CD8-positive, alpha-beta memory T cell (primary cell): ENCODE data around the gene SPACA6. TPM values are rescaled to one million over a fixed set of nuclear protein-coding genes. Genes with fewer than 3 reads are reported as not detected.
"Not testable (repeated sequence)": the region's sequence is repeated elsewhere in the genome, so short reads cannot be mapped to it uniquely, and the experiment has no call there.

Source experiments
- CTCF ChIA-PET: fragments of 350-600 bp; sonication (Branson Sonifier 250); formaldehyde crosslinking; loops from one replicate; lab custom pipeline; 2021; ENCODE audit warnings: antibody characterized with exemption; lab: Charles Lee
- POLR2A ChIA-PET: fragments of 350-600 bp; sonication (Branson Sonifier 250); formaldehyde crosslinking; loops from one replicate; lab custom pipeline; 2021; ENCODE audit warnings: antibody characterized with exemption; lab: Charles Lee
- DNase-seq, 5 donors: peaks; one replicate each; pipeline versions ENCODE4 v3.0.0 to v3.0.0-alpha.2; 2020 to 2022; ENCODE audit warnings: mixed read lengths in 1 of 5
- H3K27ac ChIP-seq: one replicate; pipeline ENCODE4 v1.7.0; 2013; ENCODE audit warnings: low read depth, mild to moderate bottlenecking, low read length, moderate library complexity
- H3K27me3 ChIP-seq: 2 replicates; pipeline ENCODE4 v1.7.0; 2013; ENCODE audit warnings: low read length, mild to moderate bottlenecking; ENCODE audit not compliant: insufficient read depth, poor library complexity, severe bottlenecking
- H3K36me3 ChIP-seq: 2 replicates; pipeline ENCODE4 v1.7.0; 2013; ENCODE audit warnings: mild to moderate bottlenecking, low read length, moderate library complexity; ENCODE audit not compliant: insufficient read depth
- H3K4me1 ChIP-seq: 2 replicates; pipeline ENCODE4 v1.7.0; 2013; ENCODE audit warnings: mild to moderate bottlenecking, low read length, moderate library complexity; ENCODE audit not compliant: insufficient read depth
- H3K4me3 ChIP-seq: 2 replicates; pipeline ENCODE4 v1.7.0; 2013; ENCODE audit warnings: mild to moderate bottlenecking, low read length
- H3K9me3 ChIP-seq: 2 replicates; pipeline ENCODE4 v1.7.0; 2013; ENCODE audit warnings: mild to moderate bottlenecking, low read length
- H3K27ac Mint-ChIP-seq, 8 donors: one replicate each; pipeline ENCODE4 v1.8.0; 2020 to 2021; ENCODE audit warnings: mixed read lengths in 8 of 8, mild to moderate bottlenecking in 6 of 8, inconsistent platforms in 3 of 8, moderate library complexity in 3 of 8
- H3K27me3 Mint-ChIP-seq, 2 donors: one replicate each; pipeline ENCODE4 v1.8.0; 2020 to 2021; ENCODE audit warnings: mixed read lengths in 2 of 2, mild to moderate bottlenecking in 1 of 2, moderate library complexity in 1 of 2
- H3K36me3 Mint-ChIP-seq, 3 donors: one replicate each; pipeline ENCODE4 v1.8.0; 2020 to 2021; ENCODE audit warnings: mixed read lengths in 3 of 3, inconsistent platforms in 1 of 3, mild to moderate bottlenecking in 1 of 3
- H3K4me1 Mint-ChIP-seq, 3 donors: one replicate each; pipeline ENCODE4 v1.8.0; 2020 to 2021; ENCODE audit warnings: mixed read lengths in 3 of 3, inconsistent platforms in 1 of 3, mild to moderate bottlenecking in 1 of 3
- H3K4me3 Mint-ChIP-seq, 7 donors: one replicate each; pipeline ENCODE4 v1.8.0; 2020 to 2021; ENCODE audit warnings: mixed read lengths in 7 of 7, mild to moderate bottlenecking in 6 of 7, moderate library complexity in 4 of 7, inconsistent platforms in 2 of 7
- H3K9me3 Mint-ChIP-seq, 5 donors: one replicate each; pipeline ENCODE4 v1.8.0; 2020 to 2022; ENCODE audit warnings: mixed read lengths in 5 of 5, mild to moderate bottlenecking in 3 of 5, moderate library complexity in 2 of 5, inconsistent platforms in 1 of 5
- polyA plus RNA-seq: library from polyadenylated mRNA; unstranded; fragments of 300-500 nt; fragmentation: Illumina TruSeq; gene quantifications from one replicate; pipeline ENCODE4 v1.2.3, GENCODE V29; 2021
- total RNA-seq, 2 experiments: library from RNA; stranded (reverse); gene quantifications; one replicate each; pipeline ENCODE4 v1.2.3, GENCODE V29; 2021

SPACA6 gene
- total and polyA plus RNA-seq, 3 experiments from 2014 or later: 2.2 to 3.3 (median 3.1) TPM

DNA sequence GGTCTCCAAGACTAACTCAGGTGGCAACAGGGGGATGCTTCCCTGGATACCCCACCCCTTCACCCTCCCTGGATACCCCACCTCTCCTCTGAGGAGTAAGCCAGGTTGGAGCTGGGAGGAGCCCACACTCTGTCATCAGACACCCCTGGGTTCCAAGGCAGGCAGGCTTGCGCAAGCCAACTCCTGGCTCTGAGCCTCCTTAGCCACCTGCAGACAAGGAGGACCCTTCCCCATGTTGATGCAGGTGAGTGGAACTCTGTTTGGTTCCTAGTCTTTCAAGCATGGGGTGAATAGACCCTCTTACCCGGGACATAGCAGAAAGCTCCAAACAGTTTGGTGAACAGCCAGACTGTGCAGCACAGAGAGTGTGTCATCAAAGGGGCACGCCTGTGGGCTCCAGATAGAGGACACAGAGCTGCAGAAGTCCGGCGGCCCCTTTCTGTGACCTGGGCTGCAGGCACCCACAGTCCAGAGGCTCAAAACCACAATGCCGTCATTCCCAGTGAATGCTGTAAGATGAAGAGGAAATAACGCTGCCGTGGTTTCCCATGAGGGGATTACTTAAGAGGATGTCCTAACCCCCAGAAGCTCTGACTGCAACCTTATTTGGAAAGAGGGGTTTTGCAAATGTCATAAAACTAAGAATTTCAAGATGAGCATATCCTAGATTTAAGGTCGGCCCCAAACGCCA lies 42.8 kb downstream of the SPACA6 start:
- Mint-ChIP-seq H3K4me1 (no peaks in the 10 kb centered on the region), H3K36me3 (no peaks in the 10 kb centered on the region), H3K27me3 (peaks cover 11 to 21% of the 10 kb centered on the region in 2 donors), H3K9me3 (peaks cover 0 to 14% (median 10%) of the 10 kb centered on the region in 5 donors), H3K27ac (no peak overlapping the region), H3K4me3 (no peak overlapping the region)
- H3K27me3 ChIP-seq: no peaks in the 10 kb centered on the region
- no peak overlapping the region for H3K27ac ChIP-seq
- CTCF ChIA-PET: no interaction called here
- no peak for DNase-seq
- H3K36me3 ChIP-seq: no peaks in the 10 kb centered on the region
- POLR2A ChIA-PET: no interaction called here
- no peaks in the 10 kb centered on the region for H3K4me1 ChIP-seq
- H3K9me3 ChIP-seq: no peaks in the 10 kb centered on the region
- H3K4me3 ChIP-seq: no peak overlapping the region

DNA sequence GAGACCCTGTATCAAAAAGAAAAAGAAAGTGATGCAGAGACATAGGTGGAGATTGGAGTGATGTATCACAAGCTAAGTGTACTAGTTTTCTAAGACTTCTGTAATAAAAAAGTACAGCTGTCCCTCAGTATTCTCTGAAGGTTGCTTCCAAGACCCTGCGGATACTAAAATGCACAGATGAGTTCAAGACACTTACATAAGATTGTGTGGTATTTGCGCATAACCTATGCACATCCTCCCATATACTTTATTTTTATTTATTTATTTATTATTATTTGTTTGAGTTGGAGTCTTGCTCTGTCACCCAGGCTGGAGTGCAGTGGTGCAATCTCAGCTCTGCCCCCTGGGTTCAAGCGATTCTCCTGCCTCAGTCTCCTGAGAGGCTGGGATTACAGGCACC lies 44.3 kb downstream of the SPACA6 start:
- H3K27me3 ChIP-seq: no peaks in the 10 kb centered on the region
- no peak for DNase-seq
- Mint-ChIP-seq H3K9me3 (peaks cover 0 to 6% (median under 1%) of the 10 kb centered on the region in 5 donors), H3K36me3 (no peaks in the 10 kb centered on the region), H3K4me3 (no peak overlapping the region), H3K27ac (no peak overlapping the region), H3K27me3 (peaks cover 11 to 21% of the 10 kb centered on the region in 2 donors), H3K4me1 (no peaks in the 10 kb centered on the region)
- no peak overlapping the region for H3K4me3 ChIP-seq
- no peak overlapping the region for H3K27ac ChIP-seq
- no peaks in the 10 kb centered on the region for H3K36me3 ChIP-seq
- CTCF ChIA-PET: no interaction called here
- no peaks in the 10 kb centered on the region for H3K9me3 ChIP-seq
- POLR2A ChIA-PET: no interaction called here
- no peaks in the 10 kb centered on the region for H3K4me1 ChIP-seq

DNA sequence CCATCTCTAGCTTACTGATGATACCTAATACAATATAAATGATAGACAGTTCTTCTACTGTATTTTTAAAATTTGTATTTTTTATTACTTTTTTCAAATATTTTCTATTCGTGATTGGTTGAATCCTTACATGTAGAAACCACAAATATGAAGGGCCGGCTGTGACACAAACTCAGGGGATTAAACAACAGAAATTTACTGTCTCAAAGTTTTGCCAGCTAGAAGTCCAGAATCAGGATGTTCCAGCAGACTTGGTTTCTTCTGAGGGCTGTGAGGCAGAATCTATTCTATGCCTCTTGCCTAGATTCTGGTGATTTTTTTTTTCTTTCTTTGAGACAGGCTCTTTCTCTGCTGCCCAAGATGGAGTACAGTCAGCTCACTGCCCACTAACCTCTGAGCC lies 44.8 kb downstream of the SPACA6 start:
- Histone ChIP-seq H3K4me3 (no peak overlapping the region), H3K27ac (no peak overlapping the region), H3K36me3 (no peaks in the 10 kb centered on the region), H3K9me3 (no peaks in the 10 kb centered on the region), H3K4me1 (no peaks in the 10 kb centered on the region), H3K27me3 (no peaks in the 10 kb centered on the region)
- H3K4me3 Mint-ChIP-seq: no peak overlapping the region
- ChIA-PET POLR2A (no interaction called here), CTCF (no interaction called here)
- peaks cover 0 to 4% (median 0%) of the 10 kb centered on the region in 5 donors for H3K9me3 Mint-ChIP-seq
- H3K27me3 Mint-ChIP-seq: peaks cover 11 to 26% of the 10 kb centered on the region in 2 donors
- no peak for DNase-seq
- no peaks in the 10 kb centered on the region for H3K4me1 Mint-ChIP-seq
- no peaks in the 10 kb centered on the region for H3K36me3 Mint-ChIP-seq
- H3K27ac Mint-ChIP-seq: no peak overlapping the region

DNA sequence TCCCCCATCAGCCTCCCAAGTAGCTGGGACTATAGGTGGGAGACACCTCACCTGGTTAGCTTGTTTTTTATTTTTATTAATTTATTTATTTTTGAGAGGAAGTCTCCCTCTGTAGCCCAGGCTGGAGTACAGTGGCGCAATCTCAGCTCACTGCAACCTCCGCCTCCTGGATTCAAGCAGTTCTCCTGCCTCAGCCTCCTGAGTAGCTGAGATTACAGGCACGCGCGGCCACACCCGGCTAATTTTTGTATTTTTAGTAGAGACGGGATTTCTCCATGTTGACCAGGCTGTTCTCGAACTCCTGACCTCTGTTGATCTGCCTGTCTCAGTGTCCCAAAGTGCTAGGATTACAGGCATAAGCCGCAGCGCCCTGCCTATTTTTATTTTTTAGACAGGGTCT lies 45.4 kb downstream of the SPACA6 start:
- CTCF ChIA-PET, H3K36me3 Mint-ChIP-seq: not testable (repeated sequence)
- H3K27me3 Mint-ChIP-seq: peaks cover 11 to 31% of the 10 kb centered on the region in 2 donors

DNA sequence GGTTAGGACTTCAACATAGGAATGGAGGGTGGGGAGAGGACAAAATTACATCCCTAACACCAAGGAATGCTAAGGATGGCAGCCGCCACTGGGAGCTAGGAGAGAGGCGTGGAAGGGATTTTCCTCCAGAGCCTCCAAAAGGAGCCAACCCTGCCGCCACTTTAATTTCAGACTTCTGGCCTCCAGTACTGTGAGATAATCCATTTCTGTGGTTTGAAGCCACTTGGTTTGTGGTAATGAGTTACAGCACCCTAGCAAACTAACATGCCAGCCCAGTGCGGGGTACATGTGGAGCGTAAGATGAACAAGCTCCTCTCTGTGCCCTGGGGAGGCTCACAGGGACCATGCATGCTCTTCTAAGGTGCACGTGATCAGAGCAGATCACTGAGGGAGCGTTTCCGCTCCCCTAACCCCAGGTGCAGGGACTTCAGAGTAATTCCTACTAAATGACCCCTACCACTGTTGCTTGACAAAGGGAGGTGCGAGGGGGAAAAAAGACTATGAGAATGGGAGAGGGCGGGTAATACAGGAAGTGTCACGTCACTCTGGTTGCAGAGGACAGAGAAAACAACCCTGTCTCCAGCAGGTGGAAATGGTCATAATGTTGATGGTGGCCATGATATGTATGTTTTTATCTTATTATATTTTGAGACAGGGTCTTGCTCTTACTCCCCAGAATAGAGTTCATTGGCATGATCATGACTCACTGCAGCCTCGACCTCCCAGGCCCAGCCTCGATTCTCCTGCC lies 46.5 kb downstream of the SPACA6 start:
- Mint-ChIP-seq H3K27ac (no peak overlapping the region), H3K27me3 (peaks cover 9 to 34% of the 10 kb centered on the region in 2 donors), H3K9me3 (peaks cover 0 to 4% (median 0%) of the 10 kb centered on the region in 5 donors), H3K36me3 (no peaks in the 10 kb centered on the region), H3K4me3 (no peak overlapping the region), H3K4me1 (no peaks in the 10 kb centered on the region)
- Histone ChIP-seq H3K27me3 (no peaks in the 10 kb centered on the region), H3K36me3 (no peaks in the 10 kb centered on the region), H3K4me3 (no peak overlapping the region), H3K27ac (no peak overlapping the region), H3K9me3 (no peaks in the 10 kb centered on the region), H3K4me1 (no peaks in the 10 kb centered on the region)
- POLR2A ChIA-PET: no interaction called here
- no peak for DNase-seq
- CTCF ChIA-PET: no interaction called here

More for the DNA sequence above, 45.4 kb downstream of the SPACA6 start:
- H3K27me3 ChIP-seq, H3K4me1 Mint-ChIP-seq, H3K27ac Mint-ChIP-seq, H3K27ac ChIP-seq, H3K36me3 ChIP-seq, H3K9me3 ChIP-seq, H3K4me3 Mint-ChIP-seq, DNase-seq, H3K9me3 Mint-ChIP-seq, H3K4me3 ChIP-seq, H3K4me1 ChIP-seq, POLR2A ChIA-PET: not testable (repeated sequence)

DNA sequence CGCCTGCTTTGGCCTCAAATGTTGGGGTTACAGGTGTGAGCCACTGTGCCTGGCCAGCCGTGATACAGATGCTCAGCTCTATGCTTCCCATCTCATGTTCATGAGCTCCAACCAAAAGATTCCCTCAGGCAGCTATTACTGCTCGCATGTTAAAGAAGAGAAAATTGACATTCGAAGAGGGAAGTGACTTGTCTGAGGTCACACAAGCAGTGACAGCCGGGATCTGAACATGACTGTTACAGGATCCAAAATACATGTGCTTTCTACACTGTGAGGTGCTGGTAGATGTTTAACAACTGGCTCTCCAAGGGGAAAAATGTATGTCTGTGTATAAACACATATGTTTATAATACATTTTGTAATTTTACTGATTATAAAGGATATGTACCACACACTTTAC lies 47.2 kb downstream of the SPACA6 start:
- no peak overlapping the region for H3K27ac ChIP-seq
- no peaks in the 10 kb centered on the region for H3K4me1 ChIP-seq
- H3K27me3 ChIP-seq: no peaks in the 10 kb centered on the region
- no peaks in the 10 kb centered on the region for H3K9me3 ChIP-seq
- Mint-ChIP-seq H3K36me3 (no peaks in the 10 kb centered on the region), H3K4me3 (no peak overlapping the region), H3K9me3 (peaks cover 0 to 5% (median 0%) of the 10 kb centered on the region in 5 donors), H3K27ac (no peak overlapping the region), H3K27me3 (peaks cover 4 to 31% of the 10 kb centered on the region in 2 donors), H3K4me1 (no peaks in the 10 kb centered on the region)
- CTCF ChIA-PET: no interaction called here
- H3K4me3 ChIP-seq: no peak overlapping the region
- no peak for DNase-seq
- no peaks in the 10 kb centered on the region for H3K36me3 ChIP-seq
- POLR2A ChIA-PET: no interaction called here

DNA sequence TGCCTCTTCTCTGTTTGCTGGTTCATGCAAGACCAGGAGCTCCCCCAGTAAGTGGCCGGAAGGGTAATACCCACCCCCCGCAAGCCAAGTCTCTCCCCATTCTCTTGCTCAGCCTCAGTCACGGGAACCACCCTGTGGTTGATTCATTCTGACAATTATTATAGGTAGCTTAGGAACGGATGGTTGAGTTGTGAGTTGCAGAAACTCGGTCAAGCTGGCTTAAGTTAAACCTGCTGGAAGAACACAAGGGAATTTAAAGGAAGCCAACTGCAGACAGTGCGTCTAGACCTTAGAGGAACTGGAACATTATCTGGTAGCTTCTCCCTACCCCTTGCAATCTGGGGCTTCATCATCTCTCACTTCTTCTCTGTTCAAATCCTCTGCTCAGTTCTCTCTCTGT lies 49.7 kb downstream of the SPACA6 start:
- H3K4me3 Mint-ChIP-seq: no peak overlapping the region
- H3K9me3 ChIP-seq: no peaks in the 10 kb centered on the region
- peaks cover 0 to 12% (median 0%) of the 10 kb centered on the region in 5 donors for H3K9me3 Mint-ChIP-seq
- no peak overlapping the region for H3K27ac Mint-ChIP-seq
- H3K4me1 Mint-ChIP-seq: no peaks in the 10 kb centered on the region
- H3K27me3 Mint-ChIP-seq: peaks cover 3 to 20% of the 10 kb centered on the region in 2 donors
- H3K36me3 Mint-ChIP-seq: no peaks in the 10 kb centered on the region
- POLR2A ChIA-PET: no interaction called here
- no peak overlapping the region for H3K4me3 ChIP-seq
- CTCF ChIA-PET: no interaction called here
- H3K27ac ChIP-seq: no peak overlapping the region
- no peaks in the 10 kb centered on the region for H3K4me1 ChIP-seq
- no peak for DNase-seq
- no peaks in the 10 kb centered on the region for H3K36me3 ChIP-seq
- H3K27me3 ChIP-seq: no peaks in the 10 kb centered on the region

DNA sequence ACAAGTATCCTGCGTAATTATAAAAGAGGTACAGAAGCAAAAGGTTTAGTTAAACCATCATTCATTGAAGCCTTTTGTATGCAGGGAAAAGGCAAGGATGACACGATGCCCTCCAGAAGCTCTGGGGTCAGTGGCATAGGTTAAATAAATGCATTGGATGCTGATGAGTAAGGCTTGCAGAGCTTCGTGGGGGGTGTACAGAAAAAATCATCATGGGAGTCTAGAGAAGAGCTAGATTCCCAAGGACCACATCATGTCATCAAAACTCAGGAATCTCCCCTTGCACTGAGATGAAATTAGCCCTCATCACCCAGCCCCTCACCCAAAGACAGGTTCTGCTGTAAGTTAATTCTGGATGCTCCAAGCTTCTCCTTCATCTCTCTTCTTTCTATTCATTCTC lies 50.3 kb downstream of the SPACA6 start:
- ChIA-PET POLR2A (no interaction called here), CTCF (no interaction called here)
- no peak overlapping the region for H3K4me3 Mint-ChIP-seq

More for the DNA sequence above, 50.3 kb downstream of the SPACA6 start:
- Mint-ChIP-seq H3K9me3 (peaks cover 0 to 12% (median 0%) of the 10 kb centered on the region in 5 donors), H3K27me3 (peaks cover 3 to 16% of the 10 kb centered on the region in 2 donors), H3K36me3 (no peaks in the 10 kb centered on the region), H3K4me1 (no peaks in the 10 kb centered on the region), H3K27ac (no peak overlapping the region)
- Histone ChIP-seq H3K9me3 (no peaks in the 10 kb centered on the region), H3K4me3 (no peak overlapping the region), H3K4me1 (no peaks in the 10 kb centered on the region), H3K27ac (no peak overlapping the region), H3K36me3 (no peaks in the 10 kb centered on the region), H3K27me3 (no peaks in the 10 kb centered on the region)
- DNase-seq: no peak
